NCI-H2196 treated with DMSO at 0.1 percent for 48 hours (cell line): ENCODE measurements around the gene GPR161.
"Not testable (repeated sequence)": the region's sequence is repeated elsewhere in the genome, so short reads cannot be mapped to it uniquely, and the experiment has no call there.

ENCODE experiments used
- DNase-seq: peaks from one replicate; lab custom pipeline; 2025; ENCODE audit not compliant: unreplicated experiment; lab: John Stamatoyannopoulos, UW

GPR161 gene, protein sequence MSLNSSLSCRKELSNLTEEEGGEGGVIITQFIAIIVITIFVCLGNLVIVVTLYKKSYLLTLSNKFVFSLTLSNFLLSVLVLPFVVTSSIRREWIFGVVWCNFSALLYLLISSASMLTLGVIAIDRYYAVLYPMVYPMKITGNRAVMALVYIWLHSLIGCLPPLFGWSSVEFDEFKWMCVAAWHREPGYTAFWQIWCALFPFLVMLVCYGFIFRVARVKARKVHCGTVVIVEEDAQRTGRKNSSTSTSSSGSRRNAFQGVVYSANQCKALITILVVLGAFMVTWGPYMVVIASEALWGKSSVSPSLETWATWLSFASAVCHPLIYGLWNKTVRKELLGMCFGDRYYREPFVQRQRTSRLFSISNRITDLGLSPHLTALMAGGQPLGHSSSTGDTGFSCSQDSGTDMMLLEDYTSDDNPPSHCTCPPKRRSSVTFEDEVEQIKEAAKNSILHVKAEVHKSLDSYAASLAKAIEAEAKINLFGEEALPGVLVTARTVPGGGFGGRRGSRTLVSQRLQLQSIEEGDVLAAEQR

DNA sequence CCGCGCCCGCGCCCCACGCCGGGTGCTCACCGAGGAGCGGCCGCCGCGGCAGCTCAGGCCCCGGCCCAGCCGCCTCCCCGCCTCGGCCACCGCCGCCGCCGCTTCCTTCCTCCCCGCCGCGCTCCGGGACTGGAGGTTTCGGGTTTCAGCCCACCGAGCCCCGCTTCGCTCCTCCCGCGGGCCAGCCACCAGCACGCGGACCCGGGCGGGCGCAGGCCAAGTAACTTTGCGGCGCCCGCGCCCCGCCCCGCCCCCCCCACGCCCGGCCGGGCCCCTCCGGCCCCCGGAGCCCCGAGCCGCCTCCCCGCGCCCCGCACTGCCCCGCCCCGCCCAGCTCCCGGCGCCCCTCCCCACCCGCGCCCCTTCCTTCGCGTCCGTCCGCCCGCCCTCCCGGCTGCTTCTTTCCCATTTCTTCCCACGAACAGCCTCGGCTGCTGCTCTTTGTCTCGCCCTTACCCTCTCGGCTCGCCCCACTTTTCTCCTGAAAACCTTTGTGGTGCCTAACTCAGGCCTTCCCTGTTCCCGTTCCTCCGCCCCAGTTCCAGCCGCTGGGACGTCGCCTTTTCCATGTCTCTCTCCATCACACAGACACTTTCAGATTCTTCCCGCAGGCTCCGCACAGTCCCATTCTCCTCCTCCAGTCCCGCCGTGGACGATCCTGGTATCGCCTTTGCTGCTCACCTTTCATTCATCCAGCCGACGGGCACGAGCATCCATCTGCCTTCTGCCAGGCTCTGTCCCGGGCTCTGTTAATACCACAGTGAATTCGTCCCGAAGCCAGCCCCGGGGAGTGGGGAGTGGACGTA, at the start of gene GPR161:
TSS of gene GPR161 (minus strand) at position 222 of the 806 bp plus-strand sequence. CDS start 32,080 bp downstream, outside the sequence.
- no peak for DNase-seq

DNA sequence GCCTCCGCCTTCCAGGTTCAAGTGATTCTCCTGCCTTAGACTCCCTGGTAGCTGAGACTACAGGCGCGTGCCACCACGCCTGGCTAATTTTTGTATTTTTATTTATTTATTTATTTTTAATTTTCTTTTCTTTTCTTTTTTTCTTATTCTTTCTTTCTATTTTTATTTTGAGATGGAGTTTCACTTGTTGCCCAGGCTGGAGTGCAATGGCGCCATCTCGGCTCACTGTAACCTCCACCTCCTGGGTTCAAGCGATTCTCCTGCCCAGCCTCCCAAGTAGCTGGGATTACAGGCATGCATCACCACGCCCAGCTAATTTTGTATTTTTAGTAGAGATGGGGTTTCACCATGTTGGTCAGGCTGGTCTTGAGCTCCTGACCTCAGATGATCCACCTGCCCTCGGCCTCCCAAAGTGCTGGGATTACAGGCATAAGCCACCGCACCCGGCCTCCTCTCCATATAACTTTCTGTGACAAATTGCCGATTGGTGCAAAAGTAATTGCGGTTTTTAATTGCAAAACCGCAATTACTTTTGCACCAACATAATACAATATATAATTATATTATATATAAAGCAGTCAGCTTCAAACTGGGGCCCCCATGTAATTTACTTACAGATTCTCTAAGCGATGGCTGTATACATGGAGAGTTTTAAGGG, 44.5 kb upstream of the GPR161 start:
- DNase-seq = not testable (repeated sequence)

DNA sequence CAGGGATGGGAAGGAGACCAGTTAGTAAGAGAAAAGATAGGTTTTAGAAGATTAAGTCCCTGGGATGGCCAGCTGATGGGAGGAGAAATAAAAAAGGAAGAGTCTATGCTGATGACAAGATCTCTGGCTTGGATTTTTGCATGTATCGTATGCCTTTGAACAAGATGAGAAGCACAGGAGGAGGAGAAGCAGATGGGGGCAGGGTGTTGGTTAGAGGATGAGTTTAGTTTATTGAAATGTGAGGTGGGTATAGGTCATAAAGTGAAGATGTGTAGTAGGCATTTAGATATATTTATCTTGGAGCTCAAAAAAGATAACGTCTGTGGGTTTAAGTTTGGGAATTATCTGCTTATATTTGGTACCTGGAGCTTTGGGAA, 43.4 kb upstream of the GPR161 start:
- no peak for DNase-seq

DNA sequence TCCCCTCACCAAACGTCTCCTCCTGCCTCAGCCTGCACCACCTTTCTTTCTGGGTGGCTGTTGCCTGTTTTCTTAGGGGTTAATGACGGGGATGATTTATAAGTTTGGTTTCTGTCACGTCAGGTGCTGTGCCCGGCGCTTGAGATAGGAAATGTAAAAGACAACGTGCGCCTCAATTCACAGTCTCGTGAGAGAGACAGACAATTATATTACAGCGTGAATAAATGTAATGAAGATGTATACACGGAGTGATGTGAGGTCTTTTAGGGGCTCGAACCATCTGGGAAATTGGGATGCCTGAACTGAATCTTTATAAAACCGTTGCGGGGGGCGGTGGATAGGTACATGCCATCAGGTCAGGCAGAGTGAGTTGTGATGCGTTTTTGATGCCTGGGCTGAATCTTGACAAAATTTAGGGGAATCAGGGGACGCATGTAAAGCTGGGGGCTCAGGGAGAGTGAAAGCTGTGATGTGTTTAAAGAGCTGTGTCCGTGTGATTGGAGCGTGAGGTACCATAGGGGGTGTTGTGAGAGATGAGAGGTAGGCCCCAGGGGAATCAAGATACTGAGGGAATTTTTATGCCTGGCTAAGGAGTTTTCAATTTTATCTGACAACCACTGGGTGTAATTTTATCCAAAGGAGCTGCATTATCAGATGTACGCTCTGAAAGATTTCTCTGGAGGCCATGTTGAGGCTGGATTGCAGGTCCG, 42.9 kb upstream of the GPR161 start:
- DNase-seq = no peak

DNA sequence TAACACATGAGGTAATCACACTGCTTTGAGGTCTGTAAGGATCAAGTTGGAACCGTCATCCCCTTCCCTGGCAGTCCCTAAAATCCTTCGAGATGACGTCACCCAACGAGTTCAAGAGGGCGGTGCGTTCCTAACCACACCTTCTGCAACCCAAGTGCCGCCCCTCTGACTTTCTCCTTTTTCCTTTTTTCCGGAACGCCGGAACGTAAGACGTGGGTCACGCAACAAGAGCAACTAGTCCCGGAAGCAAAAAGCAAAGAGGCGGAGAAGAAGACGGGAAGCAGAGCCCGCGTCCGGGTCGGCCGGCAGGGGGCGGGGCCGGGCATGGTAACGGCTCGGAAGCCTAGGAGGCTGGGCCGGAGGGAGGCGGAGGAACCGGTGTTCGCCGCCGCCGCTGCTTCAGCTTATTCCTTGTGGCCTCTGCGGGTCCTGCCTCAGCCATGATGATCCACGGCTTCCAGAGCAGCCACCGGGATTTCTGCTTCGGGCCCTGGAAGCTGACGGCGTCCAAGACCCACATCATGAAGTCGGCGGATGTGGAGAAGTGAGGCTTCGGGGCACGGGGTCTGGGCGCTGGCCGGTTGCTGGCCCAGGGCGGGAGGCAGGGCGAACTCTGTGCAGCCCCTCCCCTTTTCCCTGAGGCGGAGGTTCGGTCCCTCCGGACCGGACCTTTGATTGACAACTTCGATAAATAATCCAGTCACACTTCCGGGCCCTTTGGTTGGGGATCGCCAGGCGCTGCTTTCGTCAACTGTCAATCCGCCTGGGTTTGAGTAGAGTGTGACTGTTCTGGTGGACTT, 42.1 kb upstream of the GPR161 start, which contains the start of gene TIPRL:
TSS of gene TIPRL (plus strand) at position 325 of the 800 bp plus-strand sequence. CDS start at position 441, 116 bp downstream.
- peak; percentile 96 for DNase-seq

DNA sequence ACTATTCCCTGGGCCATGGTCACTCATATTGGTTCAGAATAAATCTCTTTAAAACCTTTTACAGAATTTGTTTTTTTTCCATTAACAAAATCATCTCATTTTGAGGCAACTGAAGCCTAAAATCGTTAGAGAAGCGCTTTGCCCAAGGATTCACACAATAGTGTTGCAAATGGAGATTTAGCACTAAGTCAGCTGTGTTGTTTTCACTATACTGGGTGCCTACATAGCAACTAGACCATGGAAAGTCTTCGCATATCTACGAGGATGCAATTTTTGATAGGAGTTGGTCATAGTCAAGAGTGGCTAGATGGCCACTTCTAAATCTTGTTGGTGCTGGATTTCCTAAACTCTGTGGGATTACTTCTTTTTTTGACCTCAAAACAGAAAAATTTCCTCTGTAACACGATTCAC, 41.5 kb upstream of the GPR161 start:
- no peak for DNase-seq

DNA sequence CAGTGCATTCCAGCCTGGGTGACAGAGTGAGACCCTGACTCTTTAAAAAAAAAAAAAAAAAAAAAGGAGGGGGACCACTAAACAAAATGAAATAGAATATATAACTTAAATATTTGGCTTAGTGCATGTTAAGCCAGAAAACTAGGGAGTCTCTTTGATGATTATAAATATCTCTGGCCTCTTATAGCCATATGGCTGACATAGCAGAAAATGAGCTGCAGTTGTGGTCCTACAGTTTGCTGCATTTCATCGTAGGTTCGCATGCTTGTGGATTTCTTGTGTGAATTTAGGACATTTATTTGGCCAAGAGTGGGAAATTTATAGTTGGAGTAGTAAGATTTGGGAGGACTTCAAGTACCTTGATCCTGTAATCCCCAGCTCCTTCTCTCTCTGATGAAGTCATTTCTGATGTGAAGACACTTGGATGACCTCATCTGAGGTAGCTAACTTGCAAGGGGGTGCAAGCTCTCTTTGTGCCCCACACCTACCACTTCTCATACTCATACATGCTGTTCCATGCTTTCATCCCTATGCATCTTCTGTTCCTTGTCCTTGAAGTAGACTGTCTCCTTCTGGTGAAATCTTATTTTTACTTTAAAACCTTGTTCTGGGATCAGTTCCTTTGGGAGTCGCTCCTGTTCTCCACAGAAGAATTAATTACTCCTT, 35.7 kb upstream of the GPR161 start:
- no peak for DNase-seq

DNA sequence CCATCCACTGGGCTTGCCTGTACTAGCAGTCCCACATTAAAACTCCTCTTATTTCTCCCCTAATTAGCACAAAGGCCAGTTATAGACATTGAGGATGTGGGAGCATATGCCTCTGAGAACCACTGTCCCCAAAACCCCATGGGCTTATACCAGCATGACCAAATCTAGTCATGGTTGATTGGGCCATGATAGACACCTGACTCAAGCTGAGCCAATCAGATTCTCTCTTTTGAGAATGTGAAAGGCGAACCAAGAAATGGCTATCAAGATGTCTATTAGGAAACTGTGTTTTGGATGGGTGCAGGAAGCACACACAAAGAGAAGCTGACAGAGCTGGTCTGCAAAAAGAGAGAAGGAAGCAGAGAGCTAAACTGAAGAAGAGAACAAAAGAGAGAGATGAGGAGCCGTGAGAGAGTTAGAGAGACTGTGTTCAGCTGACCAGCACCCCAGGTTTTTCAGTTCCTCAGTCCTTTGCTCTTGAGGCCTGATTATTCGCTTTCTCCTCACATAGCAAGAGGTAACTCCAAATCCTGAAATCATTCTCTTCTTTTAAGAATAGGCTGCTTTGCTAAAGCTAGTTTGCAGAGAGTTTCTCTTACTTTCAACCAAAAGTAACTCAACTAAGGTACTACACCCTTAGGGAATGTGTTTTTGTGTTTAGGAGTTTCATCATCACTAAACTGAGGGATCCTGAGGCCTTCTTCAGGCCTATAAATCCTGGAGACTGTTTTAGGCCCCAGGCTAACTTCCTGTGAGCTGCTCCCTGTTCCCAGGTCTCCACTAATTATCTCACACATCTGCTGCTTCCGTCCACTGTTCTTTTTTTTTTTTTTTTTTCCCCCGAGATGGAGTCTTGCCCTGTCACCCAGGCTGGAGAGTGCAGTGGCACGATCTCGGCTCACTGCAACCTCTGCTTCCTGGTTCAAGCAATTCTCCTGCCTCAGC, 34.1 kb upstream of the GPR161 start:
- DNase-seq = no peak

DNA sequence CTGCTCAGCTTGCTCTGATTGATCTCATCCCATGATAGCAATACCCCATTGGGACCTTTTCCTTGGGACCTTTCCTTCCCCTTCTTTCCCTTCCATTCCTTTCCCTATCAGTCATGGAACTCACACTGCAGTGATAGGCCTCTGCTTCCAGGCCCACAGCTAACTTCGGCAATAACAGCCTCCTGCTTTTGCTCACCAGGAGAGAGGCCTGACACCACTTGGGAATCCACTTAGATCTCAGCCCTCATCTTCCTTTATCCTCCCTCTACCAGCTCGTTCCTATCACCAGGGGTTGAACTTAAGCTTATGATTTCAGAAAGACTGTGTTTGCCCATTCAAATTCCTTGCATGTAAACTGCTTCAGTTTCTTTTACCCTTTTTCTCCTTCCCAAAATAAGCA, 31.1 kb upstream of the GPR161 start:
- no peak for DNase-seq

DNA sequence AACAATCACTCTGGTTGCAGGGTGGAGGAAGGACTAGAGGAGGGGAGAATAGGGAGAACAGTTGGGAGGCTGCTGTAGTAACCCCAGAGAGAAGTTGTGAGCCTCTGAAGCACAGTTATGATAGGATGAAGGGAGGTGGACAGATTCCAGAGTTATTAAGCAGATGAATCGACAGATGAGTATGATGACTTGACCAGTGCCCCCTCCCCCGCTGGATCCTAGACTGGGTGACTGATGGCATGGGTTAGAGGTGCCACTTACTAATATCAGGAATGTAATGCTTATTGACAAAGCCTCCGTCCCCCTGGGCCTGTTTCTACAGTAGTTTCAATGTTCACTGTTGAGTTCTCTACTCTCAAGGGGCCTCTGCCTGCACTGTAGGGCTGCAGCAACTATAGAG, 28.0 kb upstream of the GPR161 start:
- no peak for DNase-seq

DNA sequence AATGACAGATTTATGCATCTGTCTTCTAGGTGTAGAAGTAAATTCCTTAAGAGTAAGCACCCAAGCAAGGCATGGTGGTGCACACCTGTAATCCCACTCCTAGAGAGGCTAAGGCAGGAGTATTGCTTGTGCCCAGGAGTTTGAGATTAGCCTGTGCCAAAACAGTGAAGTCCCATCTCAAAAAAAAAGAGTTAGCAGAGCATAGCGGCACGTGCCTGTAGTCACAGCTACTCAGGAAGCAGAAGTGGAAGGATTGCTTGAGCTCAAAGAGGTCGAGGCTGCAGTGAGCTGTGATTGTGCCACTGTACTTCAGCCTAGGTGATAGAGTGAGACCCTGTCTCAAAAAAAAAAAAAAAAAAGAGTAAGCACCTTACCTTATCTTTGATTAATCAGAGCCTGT, 26.9 kb upstream of the GPR161 start:
- no peak for DNase-seq

DNA sequence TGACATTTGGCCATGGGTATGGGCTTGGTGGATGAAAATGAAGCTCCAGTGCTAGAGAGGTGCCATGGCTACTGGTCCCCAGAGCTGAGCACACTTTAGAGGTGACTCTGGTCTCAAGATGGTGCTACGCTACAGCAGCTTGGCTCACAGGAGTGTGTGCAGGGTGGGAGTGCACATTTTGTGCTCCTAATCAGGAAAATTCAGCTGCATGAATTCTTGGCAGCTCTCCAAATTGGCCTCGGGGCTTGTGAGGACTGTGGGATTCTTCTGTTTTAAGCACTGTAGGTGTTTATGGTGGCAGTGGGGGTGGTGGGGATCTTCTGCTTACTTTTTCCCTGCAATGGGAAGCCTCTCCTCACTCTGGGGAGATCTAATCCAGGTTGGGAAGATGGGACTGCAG, 24.7 kb upstream of the GPR161 start:
- DNase-seq = no peak

DNA sequence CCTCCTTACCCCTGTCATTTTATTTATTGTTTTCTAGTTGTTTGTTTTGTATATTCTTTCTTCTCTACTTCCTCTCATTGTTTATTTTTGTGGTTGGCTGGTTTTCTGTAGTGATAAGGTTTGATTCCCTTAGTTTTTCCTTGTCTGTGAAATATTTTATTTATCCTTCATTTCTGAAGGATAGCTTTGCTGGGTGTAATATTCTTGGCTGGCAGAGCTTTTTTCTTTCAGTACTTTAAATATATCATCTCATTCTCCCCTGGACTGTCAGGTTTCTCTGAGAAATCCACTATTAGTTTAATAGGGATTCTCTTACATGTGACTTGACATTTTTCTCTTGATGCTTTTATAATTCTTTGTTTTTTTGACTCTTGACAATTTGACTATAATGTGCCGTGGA, 23.2 kb upstream of the GPR161 start:
- no peak for DNase-seq

DNA sequence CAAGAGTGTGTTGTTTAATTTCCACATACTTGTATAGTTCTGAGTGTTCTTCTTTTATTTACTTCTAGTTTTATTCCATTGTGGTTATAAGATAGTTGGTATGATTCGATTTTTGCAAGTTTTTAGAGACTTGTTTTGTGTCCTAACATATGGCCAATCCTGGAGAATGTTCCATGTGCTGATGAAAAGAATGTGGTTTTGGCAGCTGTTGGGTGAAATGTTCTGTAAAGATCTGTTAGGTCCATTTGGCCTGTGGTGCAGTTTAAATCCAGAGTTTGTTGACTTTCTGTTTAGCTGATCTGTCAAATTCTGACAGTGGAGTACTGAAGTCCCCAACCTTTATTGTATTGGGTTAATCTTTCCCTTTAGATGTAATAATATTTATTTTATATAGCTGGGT, 22.5 kb upstream of the GPR161 start:
- DNase-seq = no peak

DNA sequence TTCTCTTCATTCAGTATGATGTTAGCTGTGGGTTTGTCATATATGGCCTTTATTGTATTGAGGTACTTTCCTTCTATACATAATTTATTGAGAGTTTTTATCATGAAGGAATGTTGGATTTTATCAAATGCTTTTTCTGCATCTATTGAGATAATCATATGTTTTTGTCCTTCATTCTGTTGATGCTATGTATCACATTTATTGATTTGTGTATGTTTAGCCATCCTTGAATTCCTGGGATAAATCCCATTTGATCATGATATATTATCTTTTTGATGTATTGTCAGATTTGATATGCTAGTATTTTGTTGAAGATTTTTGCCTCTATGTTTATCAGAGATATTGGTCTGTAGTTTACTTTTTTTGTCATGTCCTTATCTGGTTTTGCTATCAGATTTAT, 20.9 kb upstream of the GPR161 start:
- no peak for DNase-seq

DNA sequence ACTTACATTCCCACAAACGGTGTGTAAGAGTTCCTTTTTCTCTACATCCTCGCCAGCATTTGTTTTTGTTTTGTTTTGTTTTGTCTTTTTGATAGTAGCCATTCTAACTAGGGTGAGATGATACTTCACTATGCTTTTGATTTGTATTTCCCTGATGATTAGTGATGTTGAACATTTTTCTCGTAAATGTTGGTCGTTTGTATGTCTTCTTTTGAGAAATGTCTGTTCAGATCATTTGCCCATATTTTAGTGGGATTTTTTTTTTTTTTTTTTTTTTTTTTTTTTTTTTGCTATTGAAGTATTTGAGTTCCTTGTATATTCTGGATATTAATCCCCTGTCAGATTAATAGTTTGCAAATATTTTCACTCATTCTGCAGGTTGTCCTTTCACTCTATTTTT, 19.2 kb upstream of the GPR161 start:
- no peak for DNase-seq

DNA sequence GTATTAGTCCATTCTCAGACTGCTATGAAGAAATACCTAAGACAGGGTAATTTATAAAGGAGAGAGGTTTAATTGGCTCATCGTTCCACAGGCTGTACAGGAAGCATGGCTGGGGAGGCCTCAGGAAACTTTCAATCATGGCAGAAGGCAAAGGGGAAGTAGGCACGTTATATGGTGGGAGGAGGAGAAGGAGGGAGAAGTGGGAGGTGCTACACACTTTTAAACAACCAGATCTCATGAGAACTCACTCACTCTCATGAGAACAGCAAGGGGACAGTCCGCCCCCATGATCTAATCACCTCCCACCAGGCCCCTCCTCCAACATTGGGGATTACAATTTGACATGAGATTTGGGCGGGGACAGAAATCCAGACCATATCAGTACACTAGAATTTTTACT, 18.0 kb upstream of the GPR161 start:
- DNase-seq = not testable (repeated sequence)

DNA sequence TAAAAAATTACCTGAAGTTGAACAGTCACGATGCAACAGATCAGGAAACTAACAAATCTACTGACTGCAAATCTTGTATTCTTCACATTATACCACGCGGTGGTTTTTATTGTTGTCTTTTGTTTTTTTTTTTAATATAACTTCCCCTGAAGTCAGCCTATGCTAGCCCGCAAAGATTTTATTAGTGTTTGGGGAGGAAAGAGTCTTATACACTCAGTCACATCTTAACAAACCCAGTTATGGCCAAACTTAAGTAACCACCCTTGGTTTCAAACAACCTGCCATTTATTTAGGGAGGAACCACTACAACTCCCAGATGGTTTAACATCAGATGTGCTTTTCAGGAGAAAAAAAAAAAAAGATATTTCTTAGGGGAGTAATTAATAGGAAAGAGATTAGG, 15.2 kb upstream of the GPR161 start:
- DNase-seq = no peak
